GM21786 (cell line): ENCODE measurements around the gene NOC4L.
A peak's percentile ranks its signal among the peaks of the same experiment; 100 is the strongest.
"Not testable (repeated sequence)": the region's sequence is repeated elsewhere in the genome, so short reads cannot be mapped to it uniquely, and the experiment has no call there.

Source experiments
- ATAC-seq: cut with Tn5 transposase; IDR thresholded peaks from one replicate; pipeline ENCODE4 v1.9.1; 2021; ENCODE audit not compliant: unreplicated experiment

NOC4L gene

GRCh38 chr12:132144115-132144809 lies at the start of gene NOC4L, which contains the start of gene DDX51:
Gene NOC4L, plus strand, starts transcription at chr12:132144457. Its CDS starts 32 bp downstream, at chr12:132144489.
Gene DDX51, minus strand, starts transcription at chr12:132144319. Its CDS starts 23 bp downstream, at chr12:132144296.
- peak; percentile 87 for ATAC-seq

- no peak for ATAC-seq
Measured at GRCh38 chr12:132095520-132096409, 48.5 kb upstream of the NOC4L start.

- ATAC-seq, result no peak
Measured at GRCh38 chr12:132099739-132100138, 44.5 kb upstream of the NOC4L start.

- no peak for ATAC-seq
Measured at GRCh38 chr12:132100306-132101065, 43.8 kb upstream of the NOC4L start.

GRCh38 chr12:132102297-132102696 lies 42.0 kb upstream of the NOC4L start:
- no peak for ATAC-seq

GRCh38 chr12:132103072-132103471 lies 41.2 kb upstream of the NOC4L start:
- not testable (repeated sequence) for ATAC-seq

GRCh38 chr12:132103542-132104308 lies 40.5 kb upstream of the NOC4L start:
- ATAC-seq, result no peak

- no peak for ATAC-seq
Measured at GRCh38 chr12:132105467-132105866, 38.8 kb upstream of the NOC4L start.

GRCh38 chr12:132106921-132107320 lies 37.3 kb upstream of the NOC4L start:
- ATAC-seq, result no peak

GRCh38 chr12:132108211-132108832 lies 35.9 kb upstream of the NOC4L start:
- ATAC-seq, result no peak

- ATAC-seq, result no peak
Measured at GRCh38 chr12:132109741-132110140, 34.5 kb upstream of the NOC4L start.

GRCh38 chr12:132110677-132111076 lies 33.6 kb upstream of the NOC4L start:
- no peak for ATAC-seq

- ATAC-seq, result no peak
Measured at GRCh38 chr12:132111654-132112304, 32.5 kb upstream of the NOC4L start.

- no peak for ATAC-seq
Measured at GRCh38 chr12:132114667-132115066, 29.6 kb upstream of the NOC4L start.

- no peak for ATAC-seq
Measured at GRCh38 chr12:132115500-132115899, 28.8 kb upstream of the NOC4L start.

GRCh38 chr12:132116709-132117557 lies 27.3 kb upstream of the NOC4L start:
- no peak for ATAC-seq

GRCh38 chr12:132117558-132117875 lies 26.7 kb upstream of the NOC4L start:
- no peak for ATAC-seq

- no peak for ATAC-seq
Measured at GRCh38 chr12:132118876-132119275, 25.4 kb upstream of the NOC4L start.

GRCh38 chr12:132121283-132121682 lies 23.0 kb upstream of the NOC4L start:
- ATAC-seq, result no peak
